Breast epithelium (tissue), 3 donors: ENCODE measurements around the gene PTTG1IP.

Experiments used
- POLR2AphosphoS5 ChIP-seq, 3 donors: sonication (generic); formaldehyde crosslinking; IDR thresholded peaks; one replicate each; pipeline ENCODE4 v1.6.1; 2017; ENCODE audit warnings: antibody characterized with exemption in 3 of 3
- TF ChIP-seq, protein P1 (sequence below), 3 donors: fragments of 450-650 bp; IDR thresholded peaks; one replicate each; pipeline ENCODE4 v1.5.1; 2016 to 2017; ENCODE audit warnings: antibody characterized with exemption in 3 of 3, mild to moderate bottlenecking in 3 of 3, moderate library complexity in 3 of 3

DNA sequence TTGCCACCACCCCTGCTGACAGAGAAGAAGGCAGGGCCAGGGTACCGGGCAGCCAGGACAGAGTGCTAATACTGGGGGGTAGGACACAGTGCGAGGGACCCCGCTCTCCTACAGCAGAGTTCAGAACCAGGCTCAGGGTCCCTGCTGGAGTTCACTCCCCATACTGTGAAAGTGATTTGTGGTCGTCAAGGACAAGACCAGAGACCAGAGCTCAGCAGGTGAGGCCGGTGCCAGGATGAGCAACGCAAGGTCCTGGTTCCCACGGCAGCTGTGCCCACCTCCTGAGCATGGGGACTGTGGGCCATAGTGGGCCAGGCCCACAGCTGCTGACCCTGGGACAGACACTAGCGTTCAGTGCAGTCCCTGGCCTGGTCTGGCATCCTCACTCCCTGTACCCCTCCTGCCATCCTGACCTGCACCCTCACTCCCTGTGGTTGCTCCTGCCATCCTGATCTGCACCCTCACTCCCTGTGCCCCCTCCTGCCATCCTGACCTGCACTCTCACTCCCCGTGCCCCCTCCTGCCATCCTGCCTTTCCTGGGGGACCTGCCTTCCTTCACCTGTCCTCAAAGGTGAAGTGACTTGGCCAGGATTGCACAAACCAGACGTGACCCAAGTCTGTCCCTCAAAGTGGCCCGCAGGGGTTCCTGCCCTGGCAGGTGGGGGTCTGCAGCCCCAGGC, 13.8 kb upstream of the PTTG1IP start:
- no peak for TF ChIP-seq POLR2AphosphoS5 (IDR thresholded peaks at IDR 0.05)
- TF ChIP-seq, protein P1, sequence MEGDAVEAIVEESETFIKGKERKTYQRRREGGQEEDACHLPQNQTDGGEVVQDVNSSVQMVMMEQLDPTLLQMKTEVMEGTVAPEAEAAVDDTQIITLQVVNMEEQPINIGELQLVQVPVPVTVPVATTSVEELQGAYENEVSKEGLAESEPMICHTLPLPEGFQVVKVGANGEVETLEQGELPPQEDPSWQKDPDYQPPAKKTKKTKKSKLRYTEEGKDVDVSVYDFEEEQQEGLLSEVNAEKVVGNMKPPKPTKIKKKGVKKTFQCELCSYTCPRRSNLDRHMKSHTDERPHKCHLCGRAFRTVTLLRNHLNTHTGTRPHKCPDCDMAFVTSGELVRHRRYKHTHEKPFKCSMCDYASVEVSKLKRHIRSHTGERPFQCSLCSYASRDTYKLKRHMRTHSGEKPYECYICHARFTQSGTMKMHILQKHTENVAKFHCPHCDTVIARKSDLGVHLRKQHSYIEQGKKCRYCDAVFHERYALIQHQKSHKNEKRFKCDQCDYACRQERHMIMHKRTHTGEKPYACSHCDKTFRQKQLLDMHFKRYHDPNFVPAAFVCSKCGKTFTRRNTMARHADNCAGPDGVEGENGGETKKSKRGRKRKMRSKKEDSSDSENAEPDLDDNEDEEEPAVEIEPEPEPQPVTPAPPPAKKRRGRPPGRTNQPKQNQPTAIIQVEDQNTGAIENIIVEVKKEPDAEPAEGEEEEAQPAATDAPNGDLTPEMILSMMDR (IDR thresholded peaks at IDR 0.05) = no peak
